Stimulated activated CD4-positive, alpha-beta T cell treated with anti-CD3 and anti-CD28 coated beads, Interleukin-2, amount 100 ng/mL, for 4 hours (primary cell): ENCODE data around the gene NPAS3.

Experiments used
- DNase-seq: peaks from one replicate; pipeline ENCODE4 v3.0.0-alpha.2; 2020; ENCODE audit warnings: low read depth

Gene NPAS3

GRCh38 chr14:33793398-33794110 lies 854.9 kb downstream of the NPAS3 start:
- no peak for DNase-seq

- no peak for DNase-seq
Measured at GRCh38 chr14:33794791-33795305, 856.2 kb downstream of the NPAS3 start.

- DNase-seq = no peak
Measured at GRCh38 chr14:33796356-33796755, 857.7 kb downstream of the NPAS3 start.

GRCh38 chr14:33799705-33800570 lies 861.3 kb downstream of the NPAS3 start:
- no peak for DNase-seq

- no peak for DNase-seq
Measured at GRCh38 chr14:33800735-33801163, 862.1 kb downstream of the NPAS3 start.

GRCh38 chr14:33802737-33803136 lies 864.1 kb downstream of the NPAS3 start:
- DNase-seq = no peak

- no peak for DNase-seq
Measured at GRCh38 chr14:33805593-33805992, 866.9 kb downstream of the NPAS3 start.

- no peak for DNase-seq
Measured at GRCh38 chr14:33806905-33807304, 868.2 kb downstream of the NPAS3 start.

GRCh38 chr14:33808187-33808586 lies 869.5 kb downstream of the NPAS3 start:
- no peak for DNase-seq

GRCh38 chr14:33809396-33809981 lies 870.8 kb downstream of the NPAS3 start:
- DNase-seq = no peak

- no peak for DNase-seq
Measured at GRCh38 chr14:33810308-33810707, 871.6 kb downstream of the NPAS3 start.

GRCh38 chr14:33811721-33812120 lies 873.0 kb downstream of the NPAS3 start:
- no peak for DNase-seq

- DNase-seq = no peak
Measured at GRCh38 chr14:33812181-33812580, 873.5 kb downstream of the NPAS3 start.

GRCh38 chr14:33812601-33813000 lies 873.9 kb downstream of the NPAS3 start:
- no peak for DNase-seq

- DNase-seq = no peak
Measured at GRCh38 chr14:33814010-33814409, 875.3 kb downstream of the NPAS3 start.

- no peak for DNase-seq
Measured at GRCh38 chr14:33833706-33834465, 895.2 kb downstream of the NPAS3 start.

GRCh38 chr14:33834466-33835260 lies 896.0 kb downstream of the NPAS3 start:
- DNase-seq = no peak

GRCh38 chr14:33835261-33835655 lies 896.6 kb downstream of the NPAS3 start:
- DNase-seq = no peak

- no peak for DNase-seq
Measured at GRCh38 chr14:33835677-33836076, 897.0 kb downstream of the NPAS3 start.

GRCh38 chr14:33836203-33836899 lies 897.7 kb downstream of the NPAS3 start:
- DNase-seq = no peak
